Placental pericyte (primary cell): ENCODE data around the gene GXYLT1. TPM values are rescaled to one million over a fixed set of nuclear protein-coding genes. Genes with fewer than 3 reads are reported as not detected.

Experiments
- total RNA-seq: library from RNA; depleted of rRNA; stranded (reverse); fragments of >200 nt; gene quantifications from 2 replicates; pipeline ENCODE4 v1.2.3, GENCODE V29; 2012

The GXYLT1 gene
- 8.8 and 18.9 TPM in 2 replicates for total RNA-seq

GRCh38 chr12:42144408-42145196 lies at the start of gene GXYLT1:
GXYLT1 (minus strand) TSS chr12:42144874; CDS start chr12:42144646, 228 bp downstream.

Other genes with a start within 250 kb of the GXYLT1 start
- gene YAF2, start 93.4 kb upstream of the GXYLT1 start, total RNA-seq = 12.3 and 19.2 TPM in 2 replicates
- gene ZCRB1, start 181.2 kb upstream of the GXYLT1 start, total RNA-seq = 18.0 and 26.0 TPM in 2 replicates
- gene PPHLN1, start 181.3 kb upstream of the GXYLT1 start, total RNA-seq = 54.1 and 60.8 TPM in 2 replicates